Adrenal gland (tissue), 5 donors: ENCODE results near the gene CSPG5.

ENCODE experiments used
- CTCF ChIP-seq, 6 experiments: fragments of 450-650 bp in 4 of 6; fragments of 200-600 bp in 2 of 6; sonication (generic) in 1 of 6; IDR thresholded peaks; 1 replicate in 5 of 6; 2 replicates in 1 of 6; pipeline versions ENCODE4 v1.5.1 to v1.8.0; 2016 to 2021; ENCODE audit warnings: antibody characterized with exemption in 6 of 6, mild to moderate bottlenecking in 2 of 6, moderate library complexity in 1 of 6
- POLR2A ChIP-seq, 2 donors: fragments of 450-650 bp; IDR thresholded peaks; one replicate each; pipeline ENCODE4 v1.6.1; 2017; ENCODE audit warnings: antibody characterized with exemption in 2 of 2, mild to moderate bottlenecking in 2 of 2, moderate library complexity in 1 of 2
- donor health status: DM: no; HTN: no; CAD: no.

GRCh38 chr3:47571391-47572175, 7.1 kb downstream of the CSPG5 start:
- no peak for TF ChIP-seq CTCF (IDR thresholded peaks at IDR 0.05)
- TF ChIP-seq POLR2A (IDR thresholded peaks at IDR 0.05), result no peak
